Astrocyte (in vitro differentiated cells and primary cell): Measurements from ENCODE around the gene DCAF10. TPM values are rescaled to one million over a fixed set of nuclear protein-coding genes. Genes with fewer than 3 reads are reported as not detected.

Experiments
- DNase-seq: peaks from one replicate; pipeline ENCODE4 v3.0.0-alpha.2; 2010; ENCODE audit warnings: low read depth
- FAIRE-seq: peaks from 2 replicates; lab custom pipeline; 2011; peaks lifted over from hg19 to GRCh38; lab: Jason Lieb, UNC
- H2AFZ ChIP-seq: 2 replicates; pipeline ENCODE4 v1.6.0; 2012; ENCODE audit warnings: low read depth, low read length, inconsistent platforms
- H3K27ac ChIP-seq: 2 replicates; pipeline ENCODE4 v1.5.1; 2011; ENCODE audit warnings: low read depth, low read length, inconsistent platforms
- H3K27me3 ChIP-seq: 2 replicates; pipeline ENCODE4 v1.6.0; 2011; ENCODE audit warnings: low read length, inconsistent platforms; ENCODE audit not compliant: insufficient read depth
- H3K36me3 ChIP-seq: 2 replicates; pipeline ENCODE4 v1.5.1; 2011; ENCODE audit warnings: low read length, inconsistent platforms; ENCODE audit not compliant: insufficient read depth
- H3K4me1 ChIP-seq: 2 replicates; pipeline ENCODE4 v1.5.1; 2011; ENCODE audit warnings: low read length, inconsistent platforms; ENCODE audit not compliant: insufficient read depth
- H3K4me2 ChIP-seq: 2 replicates; pipeline ENCODE4 v1.6.0; 2012; ENCODE audit warnings: low read length, inconsistent platforms
- H3K4me3 ChIP-seq: 2 replicates; pipeline ENCODE4 v1.5.1; 2011; ENCODE audit warnings: low read depth, mild to moderate bottlenecking, low read length, inconsistent platforms; ENCODE audit not compliant: insufficient read depth
- H3K79me2 ChIP-seq: 2 replicates; pipeline ENCODE4 v1.6.0; 2012; ENCODE audit warnings: mild to moderate bottlenecking, low read length, inconsistent platforms; ENCODE audit not compliant: insufficient read depth
- H3K9ac ChIP-seq: 2 replicates; pipeline ENCODE4 v1.6.0; 2012; ENCODE audit warnings: mild to moderate bottlenecking, low read length, inconsistent platforms
- H3K9me3 ChIP-seq: 2 replicates; pipeline ENCODE4 v1.5.1; 2012; ENCODE audit warnings: low read depth, mild to moderate bottlenecking, low read length, inconsistent platforms; ENCODE audit not compliant: insufficient read depth
- H4K20me1 ChIP-seq: 2 replicates; pipeline ENCODE4 v1.6.0; 2012; ENCODE audit warnings: low read length, inconsistent platforms; ENCODE audit not compliant: insufficient read depth
- H3K27ac Mint-ChIP-seq: one replicate; pipeline ENCODE4 v1.8.0; 2021; ENCODE audit warnings: mild to moderate bottlenecking, mixed read lengths; ENCODE audit not compliant: unreplicated experiment
- H3K27me3 Mint-ChIP-seq: one replicate; pipeline ENCODE4 v1.8.0; 2021; ENCODE audit warnings: low read depth, mixed read lengths; ENCODE audit not compliant: unreplicated experiment
- H3K36me3 Mint-ChIP-seq: one replicate; pipeline ENCODE4 v1.8.0; 2021; ENCODE audit warnings: low read depth, mixed read lengths; ENCODE audit not compliant: unreplicated experiment
- H3K4me1 Mint-ChIP-seq: one replicate; pipeline ENCODE4 v1.8.0; 2021; ENCODE audit warnings: low read depth, mixed read lengths; ENCODE audit not compliant: unreplicated experiment
- H3K4me3 Mint-ChIP-seq: one replicate; pipeline ENCODE4 v1.8.0; 2021; ENCODE audit warnings: mild to moderate bottlenecking, moderate library complexity, mixed read lengths; ENCODE audit not compliant: unreplicated experiment
- H3K9me3 Mint-ChIP-seq: one replicate; pipeline ENCODE4 v1.8.0; 2021; ENCODE audit warnings: mild to moderate bottlenecking, mixed read lengths; ENCODE audit not compliant: unreplicated experiment
- CTCF ChIP-seq: IDR thresholded peaks from 2 replicates; pipeline ENCODE4 v1.5.1; 2011; ENCODE audit warnings: low read depth, mild to moderate bottlenecking, inconsistent platforms, low read length, moderate library complexity; ENCODE audit not compliant: insufficient read depth
- EZH2 ChIP-seq: IDR thresholded peaks from 2 replicates; pipeline ENCODE4 v1.6.1; 2012; ENCODE audit warnings: mild to moderate bottlenecking, low read length, inconsistent platforms; ENCODE audit not compliant: insufficient read depth
- total RNA-seq: library from RNA; stranded (reverse); gene quantifications from 2 replicates; pipeline ENCODE4 v1.2.1, GENCODE V29; 2021

Gene DCAF10
- total RNA-seq, 1 donor from 2014 or later, result 22.3 TPM

- Histone ChIP-seq H3K4me2 (no peak overlapping the region), H3K27ac (no peak overlapping the region), H3K36me3 (no peaks in the 10 kb centered on the region), H3K27me3 (no peaks in the 10 kb centered on the region), H3K9ac (no peak overlapping the region), H4K20me1 (peaks cover 16% of the 10 kb centered on the region), H2AFZ (no peak overlapping the region), H3K79me2 (peaks cover 23% of the 10 kb centered on the region), H3K4me1 (peaks cover 20% of the 10 kb centered on the region), H3K4me3 (no peak overlapping the region), H3K9me3 (no peaks in the 10 kb centered on the region)
- TF ChIP-seq CTCF (no peak), EZH2 (no peak)
- H3K36me3 Mint-ChIP-seq, result peaks cover 3% of the 10 kb centered on the region
- DNase-seq (no peak), FAIRE-seq (no peak)
- H3K9me3 Mint-ChIP-seq, result no peaks in the 10 kb centered on the region
- peaks cover 25% of the 10 kb centered on the region for H3K4me1 Mint-ChIP-seq
- peak overlapping the region; percentile 66 for H3K27ac Mint-ChIP-seq
- no peaks in the 10 kb centered on the region for H3K27me3 Mint-ChIP-seq
- H3K4me3 Mint-ChIP-seq, result peak overlapping the region; percentile 56
These were observed 106.0 kb downstream of the DCAF10 start for GRCh38 chr9:37906312-37907239.

GRCh38 chr9:37908283-37908682 is 107.7 kb downstream of the DCAF10 start:
- Histone ChIP-seq H3K36me3 (no peaks in the 10 kb centered on the region), H3K27ac (no peak overlapping the region), H3K4me2 (no peak overlapping the region), H2AFZ (no peak overlapping the region), H3K9me3 (no peaks in the 10 kb centered on the region), H4K20me1 (peaks cover 1% of the 10 kb centered on the region), H3K9ac (no peak overlapping the region), H3K4me1 (peaks cover 9% of the 10 kb centered on the region), H3K4me3 (no peak overlapping the region), H3K79me2 (peaks cover 6% of the 10 kb centered on the region), H3K27me3 (no peaks in the 10 kb centered on the region)
- no peak for FAIRE-seq
- Mint-ChIP-seq H3K36me3 (peaks cover 3% of the 10 kb centered on the region), H3K27ac (no peak overlapping the region), H3K4me3 (no peak overlapping the region), H3K4me1 (peaks cover 23% of the 10 kb centered on the region), H3K9me3 (no peaks in the 10 kb centered on the region), H3K27me3 (no peaks in the 10 kb centered on the region)
- DNase-seq, result no peak
- TF ChIP-seq CTCF, result no peak
- no peak for TF ChIP-seq EZH2

GRCh38 chr9:37908698-37909186 is 108.1 kb downstream of the DCAF10 start:
- DNase-seq, result no peak
- Mint-ChIP-seq H3K4me3 (no peak overlapping the region), H3K36me3 (peaks cover 7% of the 10 kb centered on the region), H3K27ac (no peak overlapping the region), H3K27me3 (no peaks in the 10 kb centered on the region), H3K4me1 (peaks cover 28% of the 10 kb centered on the region), H3K9me3 (no peaks in the 10 kb centered on the region)
- no peaks in the 10 kb centered on the region for H3K9me3 ChIP-seq
- TF ChIP-seq CTCF (no peak), EZH2 (no peak)
- H3K4me3 ChIP-seq, result no peak overlapping the region
- H3K27ac ChIP-seq, result no peak overlapping the region
- no peaks in the 10 kb centered on the region for H3K27me3 ChIP-seq
- no peak for FAIRE-seq
- peaks cover 1% of the 10 kb centered on the region for H3K79me2 ChIP-seq
- H3K4me2 ChIP-seq, result no peak overlapping the region
- H4K20me1 ChIP-seq, result peaks cover 4% of the 10 kb centered on the region
- peaks cover 9% of the 10 kb centered on the region for H3K4me1 ChIP-seq
- H3K36me3 ChIP-seq, result no peaks in the 10 kb centered on the region
- no peak overlapping the region for H2AFZ ChIP-seq
- no peak overlapping the region for H3K9ac ChIP-seq
